GM10847 (cell line): ENCODE measurements around the gene PPP6R1.

ENCODE experiments used
- POLR2A ChIP-seq: IDR thresholded peaks from 2 replicates; pipeline ENCODE4 v1.6.1; 2011; ENCODE audit not compliant: insufficient read length; ENCODE audit errors: extremely low read depth

Gene PPP6R1

DNA sequence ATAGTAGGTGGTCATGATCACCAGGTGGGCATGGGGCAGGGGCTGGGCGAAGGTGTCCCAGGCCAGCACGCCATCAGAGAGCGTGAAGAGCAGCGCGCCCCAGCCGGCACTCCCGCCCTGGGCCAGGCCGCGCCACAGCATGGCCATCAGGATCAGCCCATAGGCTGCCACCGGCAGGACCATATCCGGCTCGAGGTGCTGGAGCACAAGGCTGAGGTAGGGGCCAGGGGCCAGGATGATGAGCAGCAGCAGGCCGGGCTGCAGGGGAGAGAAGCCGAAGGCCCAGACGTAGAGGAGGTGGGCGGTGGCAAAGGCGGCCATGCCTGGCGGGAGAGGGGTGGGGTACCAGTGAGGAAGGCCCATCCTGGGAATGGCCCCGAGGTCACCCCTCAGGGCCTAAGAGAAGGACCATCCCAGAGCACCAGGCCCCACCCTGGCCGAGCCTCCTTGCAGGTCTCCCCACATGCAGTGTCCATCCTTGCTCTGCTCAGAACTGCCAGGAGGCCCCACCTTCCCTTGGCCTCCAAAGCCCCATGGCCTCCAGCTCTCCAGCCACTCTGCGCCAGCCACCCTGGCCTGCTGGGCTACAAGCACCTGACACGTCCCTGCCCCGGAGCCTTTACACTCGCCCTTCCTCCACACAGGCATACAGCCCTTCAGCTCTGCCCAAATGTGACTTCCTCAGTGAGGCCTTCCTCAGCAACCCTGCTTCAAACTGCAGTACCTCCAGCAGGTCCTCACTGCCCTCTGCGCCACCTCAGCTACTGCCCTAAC is 31.4 kb downstream of the PPP6R1 start:
- TF ChIP-seq POLR2A, result no peak

DNA sequence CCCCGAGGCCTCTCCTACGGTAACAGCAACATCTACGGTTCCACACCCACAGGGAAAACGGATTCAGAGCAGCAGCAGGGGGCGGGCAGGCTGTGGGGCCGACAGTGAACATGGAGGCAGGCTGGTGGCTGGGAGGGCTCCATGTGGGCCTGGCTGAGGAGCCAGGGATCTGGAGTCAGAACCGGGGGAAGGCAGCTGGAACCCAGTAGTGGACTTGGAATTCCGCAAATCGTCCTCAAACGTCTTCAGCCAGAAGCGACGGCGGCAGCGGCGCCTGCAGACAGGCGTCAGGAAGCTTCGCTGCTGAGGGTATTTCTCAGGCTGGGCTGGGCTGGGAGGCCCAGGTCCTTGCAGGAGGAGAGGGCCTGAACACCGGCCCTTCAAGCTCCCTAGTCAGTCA is 32.0 kb downstream of the PPP6R1 start:
- TF ChIP-seq POLR2A, result no peak

DNA sequence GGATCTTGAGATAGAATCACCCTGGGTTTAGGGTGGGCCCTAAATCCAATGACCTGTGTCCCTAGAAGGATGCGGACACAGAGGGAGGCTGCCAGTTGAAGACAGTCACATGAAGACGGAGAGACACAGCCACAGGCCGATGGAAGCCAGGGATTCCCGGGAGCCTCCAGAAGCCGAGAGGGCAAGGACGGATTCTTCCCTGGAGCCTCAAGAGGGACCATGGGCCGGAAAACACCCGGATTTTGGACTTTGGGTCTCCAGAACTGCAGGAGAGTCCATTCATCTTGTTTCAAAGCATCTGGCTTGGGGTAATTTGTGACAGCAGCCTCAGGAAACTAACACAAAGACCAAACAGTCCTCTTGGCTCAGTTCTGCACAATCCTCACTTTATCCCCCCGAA is 32.5 kb downstream of the PPP6R1 start:
- no peak for TF ChIP-seq POLR2A

DNA sequence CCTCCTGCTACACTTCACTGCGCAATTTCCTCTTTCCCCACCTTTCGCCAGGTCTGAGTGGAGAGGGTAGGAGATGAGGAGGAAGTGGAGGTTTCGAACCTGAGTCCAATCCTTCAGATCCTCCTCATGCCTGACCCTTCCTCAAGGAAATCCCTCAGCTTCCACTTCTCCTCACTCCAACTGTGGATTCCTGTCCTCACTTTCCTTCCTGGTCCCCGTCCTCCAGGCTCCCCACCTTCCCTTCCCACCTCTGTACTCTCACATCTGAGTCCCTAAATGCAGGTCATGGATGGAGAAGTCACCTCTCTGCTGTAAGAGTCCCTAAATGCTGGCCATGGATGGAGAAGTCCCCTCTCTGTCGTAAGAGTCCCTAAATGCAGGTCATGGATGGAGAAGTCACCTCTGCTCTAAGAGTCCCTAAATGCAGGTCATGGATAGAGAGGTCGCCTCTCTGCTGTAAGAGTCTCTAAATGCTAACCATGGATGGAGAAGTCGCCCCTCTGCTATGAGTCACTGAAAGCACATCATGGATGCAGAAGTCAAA is 33.3 kb downstream of the PPP6R1 start:
- no peak for TF ChIP-seq POLR2A

DNA sequence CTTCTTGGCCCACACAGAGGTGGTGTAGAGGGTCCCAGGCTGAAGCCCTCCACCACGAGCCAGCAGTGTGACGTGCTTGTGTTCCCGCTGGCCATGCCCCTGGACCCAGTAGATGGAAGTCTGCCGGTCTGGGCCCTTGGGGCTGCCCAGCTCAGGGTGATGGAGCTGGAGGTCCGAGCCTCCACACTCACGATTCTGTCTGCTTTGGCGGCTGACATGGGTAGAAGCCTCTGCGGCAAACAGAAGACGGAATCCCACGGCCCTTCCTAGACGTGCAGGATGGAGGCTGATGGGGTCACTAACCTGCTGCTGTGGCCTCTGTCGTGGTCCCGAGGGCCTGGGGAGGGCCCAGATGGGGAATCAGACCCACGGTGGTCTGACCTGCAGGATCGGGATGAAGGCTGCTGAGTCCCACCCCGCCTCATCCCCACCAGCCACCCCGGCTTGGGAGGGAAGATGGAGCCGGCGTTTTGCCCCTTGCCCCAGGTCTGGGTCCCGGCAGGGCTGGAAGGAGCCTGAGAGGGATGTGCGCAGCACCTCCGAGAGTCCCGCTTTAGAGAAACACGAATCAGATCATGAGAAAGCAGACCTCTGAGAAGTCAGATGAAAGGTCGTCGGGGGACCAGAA is 34.7 kb downstream of the PPP6R1 start:
- no peak for TF ChIP-seq POLR2A

DNA sequence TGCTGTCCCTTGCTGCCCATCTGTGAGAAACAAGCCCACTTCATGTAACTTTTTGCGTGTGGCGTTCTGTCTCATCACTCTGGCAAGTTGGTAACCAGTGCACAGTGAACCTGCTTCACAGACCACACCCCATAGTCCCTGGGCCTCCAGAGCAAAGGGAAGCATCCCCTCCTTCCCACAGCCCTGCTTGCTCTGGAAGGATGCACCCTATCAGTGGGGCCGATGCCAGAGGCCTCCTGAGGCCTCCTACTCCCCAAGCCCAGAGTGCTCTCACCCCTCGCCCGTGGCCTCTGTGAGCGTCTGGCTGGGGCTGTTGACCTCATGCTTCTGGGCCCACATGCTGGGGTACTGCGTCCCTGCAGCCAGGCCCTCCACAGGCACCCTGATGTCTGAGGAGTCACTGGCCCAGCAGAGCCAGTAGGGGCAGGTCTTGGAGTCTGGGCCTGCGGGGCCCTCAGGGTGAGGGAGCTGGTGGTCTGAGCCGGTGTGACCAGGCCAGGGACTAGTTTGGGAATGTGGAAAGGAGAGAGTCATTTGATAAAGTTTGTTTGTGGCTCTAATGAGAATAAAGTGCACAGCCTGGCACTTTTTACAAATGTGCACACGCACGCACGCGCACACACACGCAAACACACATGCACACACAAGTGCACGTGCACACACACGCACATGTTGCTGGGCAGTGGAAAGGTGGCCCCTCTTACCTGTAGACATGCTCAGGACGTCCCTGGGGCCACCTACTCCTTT is 35.4 kb downstream of the PPP6R1 start:
- TF ChIP-seq POLR2A, result no peak

DNA sequence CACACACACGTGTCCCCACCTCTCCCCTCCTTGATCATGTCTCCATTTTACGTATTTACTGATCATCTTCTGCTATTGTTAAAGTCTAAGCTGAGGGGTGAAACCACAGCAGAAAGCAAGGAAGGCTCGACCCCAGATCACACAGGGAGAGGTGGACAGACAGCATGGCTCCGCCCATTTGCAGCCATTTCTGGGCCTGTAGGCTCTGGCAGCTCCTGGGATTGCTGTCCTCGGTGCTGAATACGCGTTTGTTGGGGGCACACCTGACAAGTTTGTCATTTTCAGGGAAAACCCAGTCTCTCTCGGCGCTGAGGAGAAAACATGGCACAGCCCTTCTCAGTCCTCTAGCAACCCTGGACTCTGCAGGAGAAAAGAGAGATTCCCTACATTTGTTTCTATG is 38.3 kb downstream of the PPP6R1 start:
- TF ChIP-seq POLR2A, result no peak

DNA sequence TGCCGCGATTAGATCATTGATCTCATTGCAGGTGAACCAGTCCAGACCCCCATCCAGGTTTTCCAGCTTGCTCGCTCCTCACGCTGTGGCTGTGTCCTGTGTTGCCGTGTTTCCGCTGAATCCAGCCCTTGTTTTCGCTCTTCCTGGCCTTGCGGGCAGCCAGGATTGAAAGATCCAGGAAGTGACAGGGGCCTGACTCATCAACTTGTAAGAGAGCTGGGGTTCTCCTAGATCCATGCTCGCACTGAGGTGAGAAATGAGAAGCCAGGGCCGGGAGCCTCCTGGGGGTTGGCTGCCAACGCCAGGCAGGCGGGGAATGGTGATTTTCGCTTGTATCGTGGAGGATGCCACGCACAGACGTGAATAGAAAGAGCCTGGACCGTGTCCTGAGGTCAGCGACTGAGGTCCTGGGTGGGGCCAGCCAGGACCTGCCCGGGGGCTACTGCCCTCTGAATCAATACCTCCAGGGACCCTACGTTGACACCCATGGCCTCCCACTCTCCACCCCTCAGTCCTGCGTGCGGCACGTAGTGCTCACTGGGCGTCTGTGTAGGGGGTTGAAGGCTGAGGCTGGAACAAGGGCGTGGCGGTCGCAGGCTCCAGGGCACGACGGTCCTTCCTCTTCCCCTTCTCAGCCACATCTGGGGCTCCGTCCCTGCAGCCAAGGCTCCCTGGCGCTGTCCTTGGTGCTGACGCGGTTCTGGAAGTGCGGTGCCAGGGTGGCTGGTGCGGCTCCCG is 42.2 kb downstream of the PPP6R1 start:
- no peak for TF ChIP-seq POLR2A

DNA sequence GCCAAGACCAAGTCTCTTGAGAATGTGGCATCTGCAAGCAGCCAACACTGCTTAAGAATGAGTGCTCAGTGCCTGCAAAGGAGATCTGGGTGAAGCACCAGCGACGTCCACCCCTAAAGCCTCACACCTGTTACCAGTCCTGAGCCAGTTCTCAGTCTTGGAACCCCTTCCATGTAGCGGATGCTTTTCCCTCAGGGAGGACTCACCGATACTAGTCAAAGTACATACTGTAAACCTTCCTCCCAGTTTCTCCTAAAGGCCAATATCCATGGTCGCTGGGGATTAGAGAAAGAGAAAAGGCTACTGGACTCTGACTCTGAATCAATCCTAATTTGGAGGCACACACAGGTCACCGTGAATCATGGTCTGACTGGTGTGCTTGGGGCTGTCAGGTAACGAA is 45.3 kb downstream of the PPP6R1 start:
- no peak for TF ChIP-seq POLR2A

DNA sequence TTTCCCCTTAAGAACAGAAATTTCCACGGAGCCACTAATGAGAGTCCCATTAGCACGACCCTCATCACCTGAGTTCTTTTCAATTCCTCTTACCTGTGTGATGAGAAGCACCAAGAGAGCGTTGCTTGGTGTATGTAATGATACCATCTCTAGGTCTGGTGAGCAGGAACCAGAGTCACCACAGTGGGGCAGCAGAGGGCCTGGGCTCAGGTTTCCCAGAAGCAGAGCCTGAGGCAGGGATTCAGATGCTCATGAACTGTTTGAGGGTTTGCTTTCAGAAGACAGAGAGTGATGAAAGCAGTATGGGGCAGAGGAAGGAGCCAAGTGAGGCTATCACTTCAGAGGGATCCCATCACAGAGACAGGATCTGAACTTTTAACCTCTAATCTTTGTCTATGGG is 46.4 kb downstream of the PPP6R1 start:
- no peak for TF ChIP-seq POLR2A

DNA sequence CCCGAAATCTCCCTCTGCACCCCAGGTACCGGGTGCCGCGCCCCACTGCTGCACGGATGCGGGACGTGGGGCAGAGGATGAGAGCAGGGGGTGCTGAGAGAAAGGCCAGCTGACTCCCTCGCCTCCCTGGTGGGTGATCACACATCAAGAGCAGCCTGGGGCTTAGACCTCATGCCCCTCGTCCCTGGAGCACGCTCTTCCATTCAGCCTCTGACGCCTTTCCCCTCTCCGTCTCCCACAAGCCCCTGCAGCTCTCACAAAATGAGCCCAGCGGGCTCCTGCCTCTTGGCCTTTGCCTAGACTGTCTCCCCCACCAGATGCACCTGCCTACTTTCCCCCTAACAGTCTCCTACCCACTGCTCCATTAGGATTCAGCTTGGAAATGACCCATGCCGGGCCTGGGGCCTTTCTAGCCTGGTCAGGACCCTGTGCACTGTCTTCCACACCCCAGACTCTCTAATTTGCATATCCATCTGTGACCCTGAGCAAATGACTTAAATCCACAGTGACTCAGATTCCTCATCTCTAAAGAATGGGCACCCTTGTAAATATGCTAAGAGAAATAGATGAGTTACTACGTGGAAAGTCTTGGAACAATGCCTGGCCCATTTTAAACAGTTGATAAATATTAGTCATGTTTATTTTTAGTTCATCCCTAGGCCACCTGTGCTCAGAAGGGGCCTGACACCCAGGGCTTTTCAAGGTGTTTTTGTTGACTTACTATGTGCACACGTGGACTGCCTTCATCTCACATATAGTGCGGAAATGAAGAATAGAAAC is 48.9 kb downstream of the PPP6R1 start:
- TF ChIP-seq POLR2A, result no peak

DNA sequence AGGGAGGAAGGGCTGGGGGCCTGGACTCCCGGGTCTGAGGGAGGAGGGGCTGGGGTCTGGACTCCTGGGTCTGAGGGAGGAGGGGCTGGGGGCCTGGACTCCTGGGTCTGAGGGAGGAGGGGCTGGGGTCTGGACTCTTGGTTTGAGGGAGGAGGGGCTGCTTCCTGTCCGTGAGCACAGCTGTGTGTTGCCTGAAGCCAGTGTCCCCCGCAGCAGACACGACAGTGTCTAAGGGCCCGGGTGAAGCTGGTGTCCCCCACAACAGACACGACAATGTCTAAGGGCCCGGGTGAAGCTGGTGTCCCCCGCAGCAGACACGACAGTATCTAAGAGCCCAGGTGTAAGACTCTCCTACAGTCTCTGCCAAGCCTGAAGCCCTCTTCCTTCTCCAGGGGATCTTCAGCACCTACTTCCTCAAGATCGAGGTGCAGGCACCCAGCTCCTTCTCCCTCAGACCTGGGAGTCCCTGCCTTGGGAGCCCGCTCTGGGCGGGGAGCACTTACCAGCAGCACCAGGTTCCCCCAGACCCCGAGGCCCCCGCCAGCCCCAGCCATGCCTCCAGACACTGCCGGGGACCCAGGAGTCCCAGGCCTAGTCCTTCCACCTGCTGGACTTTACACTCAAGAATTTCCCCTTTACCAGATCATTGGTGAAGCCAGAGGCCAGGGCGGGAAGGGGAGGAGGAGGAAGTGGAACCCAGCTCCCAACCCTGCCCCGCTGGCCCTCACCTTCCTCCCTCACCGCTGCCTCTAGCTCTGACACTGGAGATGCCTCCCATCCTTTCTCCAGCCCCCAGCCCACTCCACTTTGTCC is 49.7 kb downstream of the PPP6R1 start, which contains the start of gene PTPRH:
TSS of gene PTPRH (minus strand) at position 622 of the 813 bp plus-strand sequence. CDS start at position 554, 68 bp downstream.
- no peak for TF ChIP-seq POLR2A

DNA sequence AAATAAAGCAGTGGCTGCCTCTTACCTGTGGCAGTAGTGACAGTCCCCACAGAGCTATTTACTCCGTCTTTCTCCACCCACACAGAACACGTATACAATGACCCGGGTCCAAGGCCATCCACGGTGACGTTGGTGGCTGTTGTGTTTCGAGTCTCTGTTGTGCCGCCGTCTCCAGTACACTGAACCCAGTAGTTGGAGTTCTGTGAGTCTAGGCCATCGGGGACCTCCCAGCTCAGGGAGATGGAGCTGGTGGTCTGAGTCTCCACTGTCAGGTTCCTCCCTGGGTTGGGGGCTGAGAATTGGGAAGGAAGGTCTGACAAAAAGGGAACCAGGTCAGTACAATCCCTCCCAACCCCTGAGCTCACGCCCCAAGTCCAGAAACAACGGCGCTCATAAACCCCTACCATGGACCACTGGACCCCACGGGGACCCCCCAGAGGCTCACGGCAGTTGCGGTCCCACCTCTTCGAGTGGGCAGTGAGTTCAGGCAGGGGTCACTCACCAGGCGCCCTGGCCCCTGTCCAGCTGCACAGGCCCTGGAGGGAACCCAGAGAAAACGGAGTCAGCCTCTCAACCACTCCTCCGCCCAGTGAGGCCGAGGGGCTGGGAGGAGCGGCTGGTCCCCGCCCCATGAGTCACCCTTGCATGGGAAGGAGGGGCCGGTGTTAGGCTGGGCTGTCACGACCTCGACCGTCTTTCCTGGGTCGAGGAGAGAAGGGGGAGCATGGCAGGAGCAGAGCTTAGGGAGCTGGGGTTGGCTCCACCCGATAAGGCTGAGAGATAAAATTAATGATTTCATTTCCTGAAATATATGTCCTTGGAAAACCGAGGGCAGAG is 51.9 kb downstream of the PPP6R1 start:
- no peak for TF ChIP-seq POLR2A
